ENCODE data around the gene POLR3E.

DNA sequence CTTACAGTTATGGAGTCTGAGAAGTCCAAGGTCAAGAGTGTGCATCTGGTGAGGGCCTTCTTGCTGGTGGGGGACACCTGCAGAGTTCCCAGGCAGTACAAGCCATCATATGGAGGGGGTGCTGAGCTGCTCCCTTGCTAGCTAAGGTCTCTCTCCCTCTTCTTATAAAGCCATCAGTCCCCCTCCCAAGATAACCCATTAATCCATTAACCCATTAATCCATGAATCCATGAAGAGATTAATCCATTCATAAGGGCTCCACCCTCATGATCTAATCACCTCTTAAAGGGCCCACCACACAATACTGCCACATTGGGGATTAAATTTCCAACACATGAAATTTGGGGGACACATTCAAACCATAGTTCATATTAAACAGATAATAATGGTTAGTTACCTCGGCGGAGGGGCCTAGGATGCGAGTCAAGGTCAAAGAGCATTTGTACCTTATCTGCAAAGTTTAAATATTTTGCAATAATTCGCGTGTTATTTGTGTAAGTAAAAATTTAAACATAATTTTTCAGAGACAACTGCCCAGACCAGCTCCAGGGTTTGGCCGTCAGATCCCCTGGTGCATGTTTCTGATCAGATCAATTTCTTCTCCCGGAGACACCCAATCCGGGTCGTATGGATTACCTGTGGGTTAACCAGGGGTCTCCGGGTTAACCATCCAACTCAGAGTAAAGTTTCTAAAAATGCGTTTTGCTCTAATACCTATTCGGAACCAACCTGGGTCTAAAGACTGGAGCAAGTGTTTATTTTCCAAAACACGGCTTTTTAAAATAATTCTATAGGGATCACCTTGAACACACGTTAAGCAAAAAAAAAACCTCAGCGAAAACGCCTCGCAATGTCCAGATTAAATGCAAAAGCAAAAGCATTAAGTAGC is 740 bp upstream of the POLR3E start:
- TF ChIP-seq EZH2 (IDR thresholded peaks at IDR 0.05; ENCODE audit: insufficient read depth, poor library complexity, severe bottlenecking): no peak
- no peak for TF ChIP-seq EZH2phosphoT487 (IDR thresholded peaks at IDR 0.05; ENCODE audit: insufficient read depth, low read depth)
